IMR-90 (cell line): ENCODE measurements around the gene SLC17A4. TPM values are rescaled to one million over a fixed set of nuclear protein-coding genes. Genes with fewer than 3 reads are reported as not detected.

ENCODE experiments used
- ATAC-seq: fragments of 200-7000 bp; cut with Tn5 transposase; 2 replicates; pipeline ENCODE4 v1.9.1; 2020; ENCODE audit warnings: low read depth, mild to moderate bottlenecking, moderate library complexity
- BruUV-seq: library from RNA; stranded (reverse); fragments of 400-500 nt; replicated peaks from 2 replicates; lab custom pipeline; 2021; lab: Mats Ljungman, UMichigan
- CTCF ChIA-PET: fragments of 300-600 bp; formaldehyde crosslinking; extraction: SDS; loops from one replicate; lab custom pipeline; 2021; ENCODE audit warnings: antibody characterized with exemption; lab: Yijun Ruan, JAX
- POLR2A ChIA-PET: fragments of 300-600 bp; sonication (Branson Sonifier 250); formaldehyde crosslinking; loops from one replicate; lab custom pipeline; 2022; ENCODE audit warnings: antibody characterized with exemption; ENCODE audit not compliant: unreplicated experiment; lab: Charles Lee
- DNase-seq: peaks from one replicate; pipeline ENCODE4 v3.0.0; 2013
- H2AFZ ChIP-seq: replicated peaks from 2 replicates; pipeline ENCODE3; 2013; ENCODE audit warnings: low read length, mild to moderate bottlenecking; ENCODE audit not compliant: poor library complexity
- H2AK5ac ChIP-seq: 2 replicates; pipeline ENCODE4 v1.6.1; 2013; ENCODE audit warnings: low read depth, low read length, inconsistent platforms
- H2AK9ac ChIP-seq: replicated peaks from 2 replicates; pipeline ENCODE3; 2013; ENCODE audit warnings: mild to moderate bottlenecking, low read depth, low read length, moderate library complexity; ENCODE audit not compliant: poor library complexity
- H2BK120ac ChIP-seq: 2 replicates; pipeline ENCODE4 v1.6.1; 2013; ENCODE audit warnings: low read depth, low read length, inconsistent platforms
- H2BK15ac ChIP-seq: 3 replicates; pipeline ENCODE4 v1.6.1; 2013; ENCODE audit warnings: low read depth, low read length, inconsistent platforms
- H2BK20ac ChIP-seq: 2 replicates; pipeline ENCODE4 v1.6.1; 2013; ENCODE audit warnings: low read depth, mild to moderate bottlenecking, inconsistent platforms, low read length, moderate library complexity
- H2BK5ac ChIP-seq: 2 replicates; pipeline ENCODE4 v1.6.1; 2013; ENCODE audit warnings: mild to moderate bottlenecking, low read depth, low read length, inconsistent platforms; ENCODE audit not compliant: poor library complexity, severe bottlenecking
- H3K14ac ChIP-seq: replicated peaks from 2 replicates; pipeline ENCODE4 v1.6.1; 2013; ENCODE audit warnings: low read depth, low read length, inconsistent platforms
- H3K18ac ChIP-seq: 2 replicates; pipeline ENCODE4 v1.6.1; 2013; ENCODE audit warnings: low read depth, low read length, control low read depth
- H3K23ac ChIP-seq: 2 replicates; pipeline ENCODE4 v1.6.1; 2013; ENCODE audit warnings: low read depth, low read length, inconsistent platforms
- H3K27ac ChIP-seq: 2 replicates; pipeline ENCODE4 v1.5.1; 2013; ENCODE audit warnings: mild to moderate bottlenecking, control low read depth, low read length; ENCODE audit not compliant: insufficient read depth
- H3K27me3 ChIP-seq: 2 replicates; pipeline ENCODE4 v1.6.1; 2013; ENCODE audit warnings: low read length; ENCODE audit not compliant: control insufficient read depth, insufficient read depth
- H3K36me3 ChIP-seq: 2 replicates; pipeline ENCODE4 v1.6.1; 2013; ENCODE audit warnings: low read length, mixed read lengths; ENCODE audit not compliant: control insufficient read depth, insufficient read depth
- H3K4ac ChIP-seq: 2 replicates; pipeline ENCODE4 v1.6.1; 2013; ENCODE audit warnings: low read depth, low read length, inconsistent platforms
- H3K4me1 ChIP-seq: 2 replicates; pipeline ENCODE4 v1.6.1; 2013; ENCODE audit warnings: low read length, mixed read lengths; ENCODE audit not compliant: control insufficient read depth, insufficient read depth
- H3K4me2 ChIP-seq: 2 replicates; pipeline ENCODE4 v1.6.1; 2013; ENCODE audit warnings: low read depth, mild to moderate bottlenecking, control low read depth, low read length, moderate library complexity
- H3K4me3 ChIP-seq: 2 replicates; pipeline ENCODE4 v1.5.1; 2013; ENCODE audit warnings: low read depth, mild to moderate bottlenecking, control low read depth, low read length, moderate library complexity; ENCODE audit not compliant: insufficient read depth
- H3K56ac ChIP-seq: 2 replicates; pipeline ENCODE4 v1.6.1; 2013; ENCODE audit warnings: low read length, inconsistent platforms; ENCODE audit not compliant: insufficient read depth; ENCODE audit errors: extremely low read depth
- H3K79me1 ChIP-seq, 2 experiments: 2 replicates each; pipeline ENCODE4 v1.6.1; 2013; ENCODE audit warnings: low read length in 2 of 2, inconsistent platforms in 1 of 2, low read depth in 1 of 2
- H3K9ac ChIP-seq: 2 replicates; pipeline ENCODE4 v1.6.1; 2013; ENCODE audit warnings: low read depth, low read length, control low read depth
- H3K9me1 ChIP-seq: 2 replicates; pipeline ENCODE4 v1.6.1; 2013; ENCODE audit warnings: low read length, inconsistent platforms; ENCODE audit not compliant: insufficient read depth
- H3K9me3 ChIP-seq: 2 replicates; pipeline ENCODE4 v1.6.1; 2013; ENCODE audit warnings: low read length; ENCODE audit not compliant: control insufficient read depth, insufficient read depth
- H4K20me1 ChIP-seq: 2 replicates; pipeline ENCODE4 v1.6.1; 2013; ENCODE audit warnings: low read length, inconsistent platforms; ENCODE audit not compliant: insufficient read depth
- H4K5ac ChIP-seq: 2 replicates; pipeline ENCODE4 v1.6.1; 2013; ENCODE audit warnings: mild to moderate bottlenecking, low read depth, low read length, control low read depth
- H4K8ac ChIP-seq, 2 experiments: 2 replicates each; pipeline ENCODE4 v1.6.1; 2013; ENCODE audit warnings: low read depth in 2 of 2, low read length in 2 of 2, control low read depth in 1 of 2, inconsistent platforms in 1 of 2
- H4K91ac ChIP-seq: 2 replicates; pipeline ENCODE4 v1.6.1; 2013; ENCODE audit warnings: low read depth, low read length, inconsistent platforms; ENCODE audit not compliant: insufficient read depth
- BHLHE40 ChIP-seq: fragments of 150-350 bp; IDR thresholded peaks from 2 replicates; pipeline ENCODE4 v1.6.1; 2016; ENCODE audit warnings: mild to moderate bottlenecking, low read depth, low read length
- CEBPB ChIP-seq: IDR thresholded peaks from 2 replicates; pipeline ENCODE4 v1.6.1; 2012; ENCODE audit warnings: low read depth, low read length, improper control_type of control experiment
- CHD1 ChIP-seq: IDR thresholded peaks from 2 replicates; pipeline ENCODE4 v1.6.1; 2012; ENCODE audit warnings: low read depth, low read length, improper control_type of control experiment
- CTCF ChIP-seq: conservative IDR thresholded peaks from 2 replicates; pipeline ENCODE4 v1.5.1; 2012; ENCODE audit warnings: mild to moderate bottlenecking, low read depth, low read length, improper control_type of control experiment
- FOS ChIP-seq: fragments of 150-350 bp; IDR thresholded peaks from 2 replicates; pipeline ENCODE4 v1.6.1; 2016; ENCODE audit warnings: low read depth, low read length
- MAFK ChIP-seq: IDR thresholded peaks from 2 replicates; pipeline ENCODE4 v1.6.1; 2012; ENCODE audit warnings: low read depth, low read length, improper control_type of control experiment
- MAZ ChIP-seq: IDR thresholded peaks from 2 replicates; pipeline ENCODE4 v1.6.1; 2012; ENCODE audit warnings: low read depth, mild to moderate bottlenecking, low read length, improper control_type of control experiment, moderate library complexity, borderline replicate concordance
- MXI1 ChIP-seq: IDR thresholded peaks from 2 replicates; pipeline ENCODE4 v1.6.1; 2012; ENCODE audit warnings: low read depth, mild to moderate bottlenecking, low read length, moderate library complexity, borderline replicate concordance
- NFE2L2 ChIP-seq: fragments of 150-350 bp; IDR thresholded peaks from 2 replicates; pipeline ENCODE4 v1.6.1; 2016; ENCODE audit warnings: low read depth, mild to moderate bottlenecking, low read length
- POLR2A ChIP-seq: IDR thresholded peaks from 2 replicates; pipeline ENCODE4 v1.6.1; 2012; ENCODE audit warnings: mild to moderate bottlenecking, low read depth, low read length
- RAD21 ChIP-seq: IDR thresholded peaks from 2 replicates; pipeline ENCODE4 v1.6.1; 2012; ENCODE audit warnings: low read length, improper control_type of control experiment
- RCOR1 ChIP-seq: IDR thresholded peaks from 2 replicates; pipeline ENCODE4 v1.6.1; 2012; ENCODE audit warnings: mild to moderate bottlenecking, low read length, improper control_type of control experiment; ENCODE audit not compliant: insufficient replicate concordance
- RFX5 ChIP-seq: IDR thresholded peaks from 2 replicates; pipeline ENCODE4 v1.8.0; 2012; ENCODE audit warnings: low read depth, mild to moderate bottlenecking, low read length, moderate library complexity
- dilution Hi-C: fragments of 300-500 bp; cut with HindIII; formaldehyde crosslinking; loops from one replicate; pipeline ENCODE4 v1.14.3; 2018; ENCODE audit warnings: low sequenced_read_pairs; ENCODE audit not compliant: unreplicated experiment
- in situ Hi-C: fragments of 300-500 bp; cut with MboI; formaldehyde crosslinking; loops from 3 replicates; pipeline ENCODE4 v1.14.3; 2019; ENCODE audit warnings: low sequenced_read_pairs, inconsistent platforms, mixed read lengths
- intact Hi-C: fragments of 100-400 bp; cut with micrococcal nuclease; formaldehyde crosslinking; loops from 2 replicates; pipeline ENCODE4 v1.10.0; 2022
- polyA plus RNA-seq, 3 experiments: library from polyadenylated mRNA; depleted of rRNA; stranded (reverse); fragments of >200 nt; gene quantifications; 2 replicates each; pipeline ENCODE4 v1.2.3, GENCODE V29; 2012; ENCODE audit warnings: low replicate concordance in 1 of 3
- total RNA-seq: library from RNA; depleted of rRNA; stranded (reverse); fragments of >200 nt; gene quantifications from 2 replicates; pipeline ENCODE4 v1.2.3, GENCODE V29; 2012
- TF ChIP-seq, protein P1 (sequence below): fragments of 150-350 bp; IDR thresholded peaks from 2 replicates; pipeline ENCODE4 v1.6.1; 2016; ENCODE audit warnings: low read depth, mild to moderate bottlenecking, low read length, moderate library complexity, borderline replicate concordance

The SLC17A4 gene
- total and polyA plus RNA-seq, 2 of the 4 experiments (the other 2 are of a cell fraction) = not detected

DNA sequence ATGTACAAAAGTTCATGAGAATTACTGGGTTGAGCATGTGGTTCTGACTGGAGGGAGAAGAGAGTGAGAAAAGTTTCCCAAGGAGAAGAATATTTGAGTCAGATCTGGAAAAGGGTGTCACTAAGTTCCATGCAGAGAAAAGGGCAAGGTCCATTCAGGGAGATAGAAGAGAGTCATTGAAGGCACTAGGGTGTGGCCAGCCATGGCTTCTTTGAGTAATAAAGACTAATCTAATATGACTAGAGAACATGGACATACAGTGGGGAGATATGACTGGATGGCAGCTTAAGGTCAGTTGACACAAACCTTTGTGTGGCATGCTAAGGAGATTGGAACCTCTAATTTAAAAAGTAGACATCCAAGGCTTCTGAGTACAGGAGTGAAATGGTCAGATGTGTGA lies 10.7 kb upstream of the SLC17A4 start:
- DNase-seq (no peak), ATAC-seq (no peak)
- Histone ChIP-seq H3K4me3 (no peak overlapping the region), H2BK5ac (no peak overlapping the region), H2AK9ac (no peak overlapping the region), H3K4me2 (no peak overlapping the region), H3K23ac (no peak overlapping the region), H3K27ac (no peak overlapping the region), H3K9ac (no peak overlapping the region), H2BK15ac (no peak overlapping the region), H4K20me1 (no peaks in the 10 kb centered on the region), H3K18ac (no peak overlapping the region), H2AFZ (no peak overlapping the region), H3K4me1 (no peaks in the 10 kb centered on the region), H4K8ac (no peak overlapping the region), H4K5ac (no peak overlapping the region), H2AK5ac (no peak overlapping the region), H3K79me1 (no peaks in the 10 kb centered on the region), H2BK120ac (no peak overlapping the region), H3K56ac (no peak overlapping the region), H3K14ac (no peak overlapping the region), H3K27me3 (no peaks in the 10 kb centered on the region), H3K4ac (no peak overlapping the region), H3K9me1 (no peaks in the 10 kb centered on the region), H4K91ac (no peak overlapping the region), H2BK20ac (no peak overlapping the region), H3K36me3 (no peaks in the 10 kb centered on the region), H3K9me3 (no peaks in the 10 kb centered on the region)
- in situ Hi-C loops (no loop called here), dilution Hi-C loops (no loop called here), intact Hi-C loops (no loop called here)
- POLR2A ChIA-PET = no interaction called here
- BruUV-seq = no TSS peak
- no peak for TF ChIP-seq MXI1
- no peak for TF ChIP-seq CTCF
- TF ChIP-seq POLR2A = no peak
- TF ChIP-seq RFX5 = no peak
- TF ChIP-seq CHD1 = no peak
- no peak for TF ChIP-seq NFE2L2
- TF ChIP-seq FOS = no peak
- TF ChIP-seq MAZ = no peak
- TF ChIP-seq RAD21 = no peak
- TF ChIP-seq, protein P1, sequence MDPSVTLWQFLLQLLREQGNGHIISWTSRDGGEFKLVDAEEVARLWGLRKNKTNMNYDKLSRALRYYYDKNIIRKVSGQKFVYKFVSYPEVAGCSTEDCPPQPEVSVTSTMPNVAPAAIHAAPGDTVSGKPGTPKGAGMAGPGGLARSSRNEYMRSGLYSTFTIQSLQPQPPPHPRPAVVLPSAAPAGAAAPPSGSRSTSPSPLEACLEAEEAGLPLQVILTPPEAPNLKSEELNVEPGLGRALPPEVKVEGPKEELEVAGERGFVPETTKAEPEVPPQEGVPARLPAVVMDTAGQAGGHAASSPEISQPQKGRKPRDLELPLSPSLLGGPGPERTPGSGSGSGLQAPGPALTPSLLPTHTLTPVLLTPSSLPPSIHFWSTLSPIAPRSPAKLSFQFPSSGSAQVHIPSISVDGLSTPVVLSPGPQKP = no peak
- no peak for TF ChIP-seq CEBPB
- TF ChIP-seq RCOR1 = no peak
- no peak for TF ChIP-seq MAFK
- TF ChIP-seq BHLHE40 = no peak
- CTCF ChIA-PET = no interaction called here
